ENCODE results near the gene CCNH.

CCNH gene

GRCh38 chr5:87367243-87367642 is 45.5 kb downstream of the CCNH start:
- H3K27me3 ChIP-seq (ENCODE audit: insufficient read depth, poor library complexity, severe bottlenecking): no peaks in the 10 kb centered on the region
- TF ChIP-seq SPI1 (IDR thresholded peaks at IDR 0.05; ENCODE audit: borderline replicate concordance, low read depth): no peak
- no peak for TF ChIP-seq CTCF (IDR thresholded peaks at IDR 0.05; ENCODE audit: insufficient read depth, low read length)
- no peak for TF ChIP-seq POLR2AphosphoS5 (IDR thresholded peaks at IDR 0.05; ENCODE audit: low read depth)
- no peak overlapping the region for H3K4me3 ChIP-seq (replicated peaks; ENCODE audit: insufficient read depth, low read length)
- no peak overlapping the region for H3K27ac ChIP-seq (replicated peaks)
- no peak for DNase-seq (ENCODE audit: low read depth in 1 of 2, low spot score in 1 of 2)

GRCh38 chr5:87361536-87362213 is 51.1 kb downstream of the CCNH start:
- H3K4me3 ChIP-seq (replicated peaks; ENCODE audit: insufficient read depth, low read length): no peak overlapping the region
- TF ChIP-seq GABPA (IDR thresholded peaks at IDR 0.05; ENCODE audit: low read depth) (no peak), SPI1 (IDR thresholded peaks at IDR 0.05; ENCODE audit: borderline replicate concordance, low read depth) (no peak), REST (IDR thresholded peaks at IDR 0.05; ENCODE audit: insufficient replicate concordance, low read depth) (no peak), CTCF (IDR thresholded peaks at IDR 0.05; ENCODE audit: insufficient read depth, low read length) (no peak), POLR2AphosphoS5 (IDR thresholded peaks at IDR 0.05; ENCODE audit: low read depth) (no peak)
- H3K27me3 ChIP-seq (ENCODE audit: insufficient read depth, poor library complexity, severe bottlenecking): no peaks in the 10 kb centered on the region
- DNase-seq (ENCODE audit: low read depth in 1 of 2, low spot score in 1 of 2): no peak
- H3K27ac ChIP-seq (replicated peaks): no peak overlapping the region

- H3K27me3 ChIP-seq (ENCODE audit: insufficient read depth, poor library complexity, severe bottlenecking): no peaks in the 10 kb centered on the region
- H3K4me3 ChIP-seq (replicated peaks; ENCODE audit: insufficient read depth, low read length): no peak overlapping the region
- no peak for TF ChIP-seq GABPA (IDR thresholded peaks at IDR 0.05; ENCODE audit: low read depth)
- no peak for TF ChIP-seq CTCF (IDR thresholded peaks at IDR 0.05; ENCODE audit: insufficient read depth, low read length)
- TF ChIP-seq POLR2AphosphoS5 (IDR thresholded peaks at IDR 0.05; ENCODE audit: low read depth): no peak
- no peak for TF ChIP-seq REST (IDR thresholded peaks at IDR 0.05; ENCODE audit: insufficient replicate concordance, low read depth)
- no peak for TF ChIP-seq SPI1 (IDR thresholded peaks at IDR 0.05; ENCODE audit: borderline replicate concordance, low read depth)
- no peak for DNase-seq (ENCODE audit: low read depth in 1 of 2, low spot score in 1 of 2)
- H3K27ac ChIP-seq (replicated peaks): no peak overlapping the region
These were observed 51.7 kb downstream of the CCNH start for GRCh38 chr5:87361031-87361445.

GRCh38 chr5:87360132-87360531 is 52.6 kb downstream of the CCNH start:
- no peak for TF ChIP-seq GABPA (IDR thresholded peaks at IDR 0.05; ENCODE audit: low read depth)
- TF ChIP-seq REST (IDR thresholded peaks at IDR 0.05; ENCODE audit: insufficient replicate concordance, low read depth): no peak
- no peak for TF ChIP-seq SPI1 (IDR thresholded peaks at IDR 0.05; ENCODE audit: borderline replicate concordance, low read depth)
- no peak for TF ChIP-seq POLR2AphosphoS5 (IDR thresholded peaks at IDR 0.05; ENCODE audit: low read depth)
- TF ChIP-seq CTCF (IDR thresholded peaks at IDR 0.05; ENCODE audit: insufficient read depth, low read length): no peak
- DNase-seq (ENCODE audit: low read depth in 1 of 2, low spot score in 1 of 2): no peak
- H3K4me3 ChIP-seq (replicated peaks; ENCODE audit: insufficient read depth, low read length): no peak overlapping the region
- H3K27ac ChIP-seq (replicated peaks): no peak overlapping the region
- H3K27me3 ChIP-seq (ENCODE audit: insufficient read depth, poor library complexity, severe bottlenecking): no peaks in the 10 kb centered on the region

Data from HL-60 (cell line).